ENCODE data around the gene PTGR3.

GRCh38 chr18:75250471-75250821, 41.5 kb upstream of the PTGR3 start:
- TF ChIP-seq POLR2A (IDR thresholded peaks at IDR 0.05) = no peak
- TF ChIP-seq CTCF (IDR thresholded peaks at IDR 0.05) = no peak
